Measurements from ENCODE around the gene PDCD7. TPM values are rescaled to one million over a fixed set of nuclear protein-coding genes. Genes with fewer than 3 reads are reported as not detected.

The PDCD7 gene
- total RNA-seq, 4 donors from 2014 or later, result 27.9 to 57.5 (median 37.8) TPM

- no peaks in the 10 kb centered on the region for H3K27me3 ChIP-seq
- DNase-seq (ENCODE audit: low spot score in 2 of 2), result no peak
- H3K9me3 ChIP-seq, result no peaks in the 10 kb centered on the region
- WGBS, 2 donors, result 94 to 96% methylated on average over 4 to 5 of the region's 5 CpGs
- no peak overlapping the region for H3K4me3 ChIP-seq
- TF ChIP-seq, protein P1, sequence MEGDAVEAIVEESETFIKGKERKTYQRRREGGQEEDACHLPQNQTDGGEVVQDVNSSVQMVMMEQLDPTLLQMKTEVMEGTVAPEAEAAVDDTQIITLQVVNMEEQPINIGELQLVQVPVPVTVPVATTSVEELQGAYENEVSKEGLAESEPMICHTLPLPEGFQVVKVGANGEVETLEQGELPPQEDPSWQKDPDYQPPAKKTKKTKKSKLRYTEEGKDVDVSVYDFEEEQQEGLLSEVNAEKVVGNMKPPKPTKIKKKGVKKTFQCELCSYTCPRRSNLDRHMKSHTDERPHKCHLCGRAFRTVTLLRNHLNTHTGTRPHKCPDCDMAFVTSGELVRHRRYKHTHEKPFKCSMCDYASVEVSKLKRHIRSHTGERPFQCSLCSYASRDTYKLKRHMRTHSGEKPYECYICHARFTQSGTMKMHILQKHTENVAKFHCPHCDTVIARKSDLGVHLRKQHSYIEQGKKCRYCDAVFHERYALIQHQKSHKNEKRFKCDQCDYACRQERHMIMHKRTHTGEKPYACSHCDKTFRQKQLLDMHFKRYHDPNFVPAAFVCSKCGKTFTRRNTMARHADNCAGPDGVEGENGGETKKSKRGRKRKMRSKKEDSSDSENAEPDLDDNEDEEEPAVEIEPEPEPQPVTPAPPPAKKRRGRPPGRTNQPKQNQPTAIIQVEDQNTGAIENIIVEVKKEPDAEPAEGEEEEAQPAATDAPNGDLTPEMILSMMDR (IDR thresholded peaks at IDR 0.05), result no peak
- TF ChIP-seq EP300 (IDR thresholded peaks at IDR 0.05), result no peak
- TF ChIP-seq POLR2A (IDR thresholded peaks at IDR 0.05), result no peak
- H3K27ac ChIP-seq, result no peak overlapping the region
- peaks cover 0 to 25% (median 0%) of the 10 kb centered on the region in 4 donors for H3K4me1 ChIP-seq
- peaks cover 0 to 77% (median 0%) of the 10 kb centered on the region in 3 donors for H3K36me3 ChIP-seq
These were observed 34.3 kb downstream of the PDCD7 start for GRCh38 chr15:65099336-65099735.

GRCh38 chr15:65097651-65098263 lies 35.9 kb downstream of the PDCD7 start:
- TF ChIP-seq POLR2A (IDR thresholded peaks at IDR 0.05), result no peak
- TF ChIP-seq, protein P1 (IDR thresholded peaks at IDR 0.05), result no peak
- no peak for TF ChIP-seq EP300 (IDR thresholded peaks at IDR 0.05)
- Histone ChIP-seq H3K4me1 (peaks cover 0 to 35% (median 0%) of the 10 kb centered on the region in 4 donors), H3K27me3 (no peaks in the 10 kb centered on the region), H3K9me3 (no peaks in the 10 kb centered on the region), H3K27ac (no peak overlapping the region), H3K36me3 (peaks cover 0 to 77% (median 0%) of the 10 kb centered on the region in 3 donors), H3K4me3 (no peak overlapping the region)
- no peak for DNase-seq (ENCODE audit: low spot score in 2 of 2)
- WGBS, 2 donors, result 91 to 98% methylated on average over 7 of the region's 7 CpGs

- peaks cover 0 to 37% (median 0%) of the 10 kb centered on the region in 4 donors for H3K4me1 ChIP-seq
- no peak overlapping the region for H3K27ac ChIP-seq
- H3K27me3 ChIP-seq, result no peaks in the 10 kb centered on the region
- no peak overlapping the region for H3K4me3 ChIP-seq
- DNase-seq (ENCODE audit: low spot score in 2 of 2), result no peak
- WGBS, 2 donors, result 83 to 88% methylated on average over 6 of the region's 6 CpGs
- TF ChIP-seq, protein P1 (IDR thresholded peaks at IDR 0.05), result no peak
- TF ChIP-seq POLR2A (IDR thresholded peaks at IDR 0.05) (no peak), EP300 (IDR thresholded peaks at IDR 0.05) (no peak)
- no peaks in the 10 kb centered on the region for H3K9me3 ChIP-seq
- peaks cover 0 to 67% (median 0%) of the 10 kb centered on the region in 3 donors for H3K36me3 ChIP-seq
These were observed 36.9 kb downstream of the PDCD7 start for GRCh38 chr15:65096481-65097385.

GRCh38 chr15:65095747-65096104 lies 37.9 kb downstream of the PDCD7 start:
- no peaks in the 10 kb centered on the region for H3K27me3 ChIP-seq
- WGBS, 2 donors, result 73 to 79% methylated on average over 6 of the region's 6 CpGs
- H3K9me3 ChIP-seq, result no peaks in the 10 kb centered on the region
- H3K4me3 ChIP-seq, result no peak overlapping the region
- DNase-seq (ENCODE audit: low spot score in 2 of 2), result no peak
- no peak for TF ChIP-seq POLR2A (IDR thresholded peaks at IDR 0.05)
- TF ChIP-seq, protein P1 (IDR thresholded peaks at IDR 0.05), result no peak
- no peak for TF ChIP-seq EP300 (IDR thresholded peaks at IDR 0.05)
- H3K36me3 ChIP-seq, result peaks cover 0 to 63% (median 0%) of the 10 kb centered on the region in 3 donors
- H3K4me1 ChIP-seq, result peaks cover 0 to 30% (median 0%) of the 10 kb centered on the region in 4 donors
- no peak overlapping the region for H3K27ac ChIP-seq
